NCI-H526 (cell line): ENCODE measurements around the gene DIS3L2.
"Not testable (repeated sequence)": the region's sequence is repeated elsewhere in the genome, so short reads cannot be mapped to it uniquely, and the experiment has no call there.

ENCODE experiments used
- DNase-seq, 2 experiments: peaks; one replicate each; lab custom pipeline; 2025; lab: John Stamatoyannopoulos, UW

DIS3L2 gene

GRCh38 chr2:231928901-231929725, 32.4 kb upstream of the DIS3L2 start:
- no peak for DNase-seq

GRCh38 chr2:231929961-231930592, 31.4 kb upstream of the DIS3L2 start:
- peak in 1 of 2 experiments; percentile 24 for DNase-seq

- DNase-seq, result no peak
These were observed 30.8 kb upstream of the DIS3L2 start for GRCh38 chr2:231930593-231931281.

- DNase-seq, result no peak
These were observed 30.0 kb upstream of the DIS3L2 start for GRCh38 chr2:231931481-231931915.

GRCh38 chr2:231932711-231932970, 28.9 kb upstream of the DIS3L2 start:
- no peak for DNase-seq

GRCh38 chr2:231932985-231933915, 28.3 kb upstream of the DIS3L2 start:
- DNase-seq, result no peak

GRCh38 chr2:231933916-231934401, 27.6 kb upstream of the DIS3L2 start:
- DNase-seq, result peak in 1 of 2 experiments; percentile 41

- DNase-seq, result no peak
These were observed 26.9 kb upstream of the DIS3L2 start for GRCh38 chr2:231934441-231935206.

- DNase-seq, result no peak
These were observed 26.3 kb upstream of the DIS3L2 start for GRCh38 chr2:231935207-231935524.

GRCh38 chr2:231935815-231936214, 25.7 kb upstream of the DIS3L2 start:
- DNase-seq, result no peak

- no peak for DNase-seq
These were observed 25.0 kb upstream of the DIS3L2 start for GRCh38 chr2:231936491-231936890.

- no peak for DNase-seq
These were observed 24.5 kb upstream of the DIS3L2 start for GRCh38 chr2:231937057-231937456.

GRCh38 chr2:231939022-231939421, 22.5 kb upstream of the DIS3L2 start:
- no peak for DNase-seq

GRCh38 chr2:231940795-231941194, 20.7 kb upstream of the DIS3L2 start:
- no peak for DNase-seq

- DNase-seq, result no peak
These were observed 19.8 kb upstream of the DIS3L2 start for GRCh38 chr2:231941673-231942072.

- DNase-seq, result no peak
These were observed 19.3 kb upstream of the DIS3L2 start for GRCh38 chr2:231942180-231942579.

GRCh38 chr2:231946241-231946814, 15.2 kb upstream of the DIS3L2 start:
- no peak for DNase-seq

GRCh38 chr2:231947112-231947511, 14.4 kb upstream of the DIS3L2 start:
- not testable (repeated sequence) for DNase-seq

GRCh38 chr2:231947694-231948093, 13.8 kb upstream of the DIS3L2 start:
- DNase-seq, result no peak

- DNase-seq, result no peak
These were observed 10.0 kb upstream of the DIS3L2 start for GRCh38 chr2:231951452-231952035.
